SHP77 (cell line): ENCODE measurements around the gene PADI4.
A peak's percentile ranks its signal among the peaks of the same experiment; 100 is the strongest.

Experiments used
- DNase-seq, 2 experiments: peaks; one replicate each; lab custom pipeline; 2025; lab: John Stamatoyannopoulos, UW

PADI4 gene

GRCh38 chr1:17307946-17308345, at the start of gene PADI4:
Gene PADI4 (plus strand): TSS chr1:17308197. CDS start chr1:17308223, 26 bp downstream.
- DNase-seq: no peak

GRCh38 chr1:17258758-17259130, 49.3 kb upstream of the PADI4 start:
- DNase-seq: no peak

GRCh38 chr1:17259233-17259873, 48.6 kb upstream of the PADI4 start:
- DNase-seq: no peak

- no peak for DNase-seq
These were observed 47.7 kb upstream of the PADI4 start for GRCh38 chr1:17260264-17260663.

- DNase-seq: no peak
These were observed 47.3 kb upstream of the PADI4 start for GRCh38 chr1:17260738-17261137.

- DNase-seq: no peak
These were observed 44.1 kb upstream of the PADI4 start for GRCh38 chr1:17263936-17264335.

GRCh38 chr1:17264470-17264869, 43.5 kb upstream of the PADI4 start:
- DNase-seq: no peak

- DNase-seq: no peak
These were observed 42.8 kb upstream of the PADI4 start for GRCh38 chr1:17265162-17265561.

- no peak for DNase-seq
These were observed 42.0 kb upstream of the PADI4 start for GRCh38 chr1:17265950-17266349.

- no peak for DNase-seq
These were observed 36.9 kb upstream of the PADI4 start for GRCh38 chr1:17270891-17271765.

- no peak for DNase-seq
These were observed 35.9 kb upstream of the PADI4 start for GRCh38 chr1:17272066-17272465.

GRCh38 chr1:17272646-17273045, 35.4 kb upstream of the PADI4 start:
- DNase-seq: no peak

- DNase-seq: no peak
These were observed 34.9 kb upstream of the PADI4 start for GRCh38 chr1:17273096-17273495.

- DNase-seq: peak; percentile 3 to 48
These were observed 33.5 kb upstream of the PADI4 start for GRCh38 chr1:17274186-17275170.

- peak in 1 of 2 experiments; percentile 11 for DNase-seq
These were observed 31.4 kb upstream of the PADI4 start for GRCh38 chr1:17276568-17276967.

- DNase-seq: no peak
These were observed 30.4 kb upstream of the PADI4 start for GRCh38 chr1:17277511-17278159.

- DNase-seq: no peak
These were observed 28.8 kb upstream of the PADI4 start for GRCh38 chr1:17278996-17279830.

GRCh38 chr1:17280436-17280835, 27.6 kb upstream of the PADI4 start:
- no peak for DNase-seq

GRCh38 chr1:17280894-17281293, 27.1 kb upstream of the PADI4 start:
- DNase-seq: no peak

GRCh38 chr1:17281775-17282181, 26.2 kb upstream of the PADI4 start:
- no peak for DNase-seq

GRCh38 chr1:17282836-17283235, 25.2 kb upstream of the PADI4 start:
- no peak for DNase-seq
